Endothelial cell of umbilical vein (primary cell): ENCODE measurements around the gene KIAA0753. TPM values are rescaled to one million over a fixed set of nuclear protein-coding genes. Genes with fewer than 3 reads are reported as not detected.

ENCODE experiments used
- BruUV-seq: library from RNA; stranded (reverse); fragments of 400-500 nt; replicated peaks from 2 replicates; lab custom pipeline; 2021; lab: Mats Ljungman, UMichigan
- CTCF ChIA-PET: fragments of 300-600, 350-600 bp; sonication (Branson Sonifier 250); formaldehyde crosslinking; loops from one replicate; lab custom pipeline; 2021; ENCODE audit warnings: antibody characterized with exemption, inconsistent platforms; lab: Charles Lee
- POLR2A ChIA-PET: fragments of 300-600, 350-600 bp; sonication (Branson Sonifier 250); formaldehyde crosslinking; loops from one replicate; lab custom pipeline; 2021; ENCODE audit warnings: antibody characterized with exemption, inconsistent platforms; lab: Charles Lee
- DNase-seq: peaks from one replicate; pipeline ENCODE4 v3.0.0-alpha.2; 2011; ENCODE audit warnings: low read depth, low spot score
- FAIRE-seq: peaks from 2 replicates; lab custom pipeline; 2011; peaks lifted over from hg19 to GRCh38; lab: Jason Lieb, UNC
- H2AFZ ChIP-seq: 2 replicates; pipeline ENCODE4 v1.6.0; 2012; ENCODE audit warnings: low read depth, low read length, control low read depth, inconsistent platforms
- H3K27ac ChIP-seq: 2 replicates; pipeline ENCODE4 v1.5.1; 2011; ENCODE audit warnings: low read depth, mild to moderate bottlenecking, control low read depth, low read length, moderate library complexity; ENCODE audit not compliant: insufficient read depth
- H3K27me3 ChIP-seq, 2 experiments: 2 replicates each; pipeline versions ENCODE4 v1.6.0 to v1.6.1; 2011; ENCODE audit warnings: low read length in 2 of 2, mixed read lengths in 1 of 2; ENCODE audit not compliant: control insufficient read depth in 2 of 2, insufficient read depth in 2 of 2
- H3K36me3 ChIP-seq, 2 experiments: 2 replicates in 1 of 2; 3 replicates in 1 of 2; pipeline ENCODE4 v1.5.1; 2011; ENCODE audit warnings: low read length in 2 of 2, mild to moderate bottlenecking in 1 of 2, moderate library complexity in 1 of 2; ENCODE audit not compliant: control insufficient read depth in 2 of 2, insufficient read depth in 2 of 2; ENCODE audit errors: extremely low read depth in 1 of 2
- H3K4me1 ChIP-seq: 3 replicates; pipeline ENCODE4 v1.5.1; 2011; ENCODE audit warnings: mild to moderate bottlenecking, low read length; ENCODE audit not compliant: control insufficient read depth, insufficient read depth; ENCODE audit errors: extremely low read depth
- H3K4me2 ChIP-seq: 2 replicates; pipeline ENCODE4 v1.6.1; 2011; ENCODE audit warnings: low read length, control low read depth, mixed read lengths; ENCODE audit not compliant: insufficient read depth
- H3K4me3 ChIP-seq, 3 experiments: fragments of 200-600 bp in 1 of 3; sonication (generic), shearing (Covaris generic) in 1 of 3; replicated peaks in 1 of 3; 2 replicates each; pipeline ENCODE4 v1.5.1; 2011 to 2016; ENCODE audit warnings: control low read depth in 3 of 3, low read length in 3 of 3, mild to moderate bottlenecking in 2 of 3, inconsistent platforms in 1 of 3, low read depth in 1 of 3, moderate library complexity in 1 of 3; ENCODE audit not compliant: insufficient read depth in 1 of 3
- H3K79me2 ChIP-seq: 2 replicates; pipeline ENCODE4 v1.6.0; 2012; ENCODE audit warnings: low read length, inconsistent platforms; ENCODE audit not compliant: control insufficient read depth, insufficient read depth
- H3K9ac ChIP-seq: replicated peaks from 2 replicates; pipeline ENCODE3; 2011; ENCODE audit warnings: low read length, control low read depth; ENCODE audit not compliant: insufficient read depth; ENCODE audit errors: extremely low read depth
- H3K9me1 ChIP-seq: replicated peaks from 3 replicates; pipeline ENCODE4 v1.6.0; 2011; ENCODE audit warnings: mild to moderate bottlenecking, low read length; ENCODE audit not compliant: control insufficient read depth, insufficient read depth; ENCODE audit errors: extremely low read depth
- H3K9me3 ChIP-seq: replicated peaks from 2 replicates; pipeline ENCODE4 v1.5.1; 2012; ENCODE audit warnings: low read length, inconsistent platforms; ENCODE audit not compliant: control insufficient read depth, insufficient read depth
- H4K20me1 ChIP-seq: replicated peaks from 2 replicates; pipeline ENCODE3; 2011; ENCODE audit warnings: mild to moderate bottlenecking, low read length; ENCODE audit not compliant: control insufficient read depth, insufficient read depth; ENCODE audit errors: extremely low read depth
- EZH2 ChIP-seq: IDR thresholded peaks from 2 replicates; pipeline ENCODE4 v1.6.1; 2012; ENCODE audit warnings: borderline replicate concordance, low read depth, mild to moderate bottlenecking, moderate library complexity, low read length, inconsistent platforms; ENCODE audit not compliant: severe bottlenecking
- FOS ChIP-seq: IDR thresholded peaks from 2 replicates; pipeline ENCODE4 v1.6.1; 2011; ENCODE audit warnings: mild to moderate bottlenecking, low read length, moderate library complexity, borderline replicate concordance; ENCODE audit not compliant: insufficient read depth
- GATA2 ChIP-seq: IDR thresholded peaks from 2 replicates; pipeline ENCODE4 v1.7.0; 2011; ENCODE audit warnings: low read depth, mild to moderate bottlenecking, moderate library complexity, mixed read lengths, low read length; ENCODE audit not compliant: insufficient read length, insufficient read depth
- JUN ChIP-seq: IDR thresholded peaks from 2 replicates; pipeline ENCODE4 v1.6.1; 2011; ENCODE audit warnings: borderline replicate concordance, low read depth; ENCODE audit not compliant: insufficient read length, insufficient read depth
- MYC ChIP-seq: IDR thresholded peaks from one replicate; pipeline ENCODE4 v1.6.1; 2011; ENCODE audit warnings: mild to moderate bottlenecking, low read depth, low read length
- POLR2A ChIP-seq: IDR thresholded peaks from 2 replicates; pipeline ENCODE4 v1.6.1; 2012; ENCODE audit warnings: low read depth, mild to moderate bottlenecking, control low read depth, low read length
- POLR2AphosphoS5 ChIP-seq: IDR thresholded peaks from 2 replicates; pipeline ENCODE4 v1.6.1; 2012; ENCODE audit warnings: low read depth, mild to moderate bottlenecking, control low read depth, low read length, moderate library complexity; ENCODE audit not compliant: insufficient read depth
- dilution Hi-C: fragments of 300-500 bp; cut with MboI; formaldehyde crosslinking; loops from one replicate; pipeline ENCODE4 v1.15.0; 2019; ENCODE audit warnings: low sequenced_read_pairs; ENCODE audit not compliant: extremely low pct_ligation_motif_present
- intact Hi-C: fragments of 100-400 bp; cut with micrococcal nuclease; formaldehyde crosslinking; loops from one replicate; pipeline ENCODE4 v1.10.0; 2022
- polyA plus RNA-seq, 4 experiments: library from polyadenylated mRNA; depleted of rRNA in 3 of 4; stranded (reverse) in 3 of 4; unstranded in 1 of 4; fragments of >200 nt; gene quantifications; 2 replicates each; pipeline versions ENCODE4 v1.2.1 to v1.2.3, GENCODE V29; 2011 to 2012; ENCODE audit warnings: missing spikeins in 1 of 4
- total RNA-seq: library from RNA; stranded (reverse); gene quantifications from 2 replicates; pipeline ENCODE4 v1.2.3, GENCODE V29; 2021
- TF ChIP-seq, protein P1 (sequence below): IDR thresholded peaks from 2 replicates; pipeline ENCODE4 v1.6.1; 2011; ENCODE audit not compliant: insufficient read depth, insufficient read length
- TF ChIP-seq, protein P2 (sequence below), 2 donors: IDR thresholded peaks; 1 replicate in 1 of 2; 2 replicates in 1 of 2; pipeline ENCODE4 v1.5.1; 2011; ENCODE audit warnings: low read length in 2 of 2, mild to moderate bottlenecking in 2 of 2, moderate library complexity in 2 of 2, control low read depth in 1 of 2, inconsistent platforms in 1 of 2, low read depth in 1 of 2; ENCODE audit not compliant: insufficient read depth in 1 of 2; ENCODE audit errors: extremely low read depth in 1 of 2

The KIAA0753 gene
- total and polyA plus RNA-seq, 2 donors (not counting 3 experiments of a cell fraction or from before 2014, with no cell fraction given) = 5.3 to 23.9 TPM

DNA sequence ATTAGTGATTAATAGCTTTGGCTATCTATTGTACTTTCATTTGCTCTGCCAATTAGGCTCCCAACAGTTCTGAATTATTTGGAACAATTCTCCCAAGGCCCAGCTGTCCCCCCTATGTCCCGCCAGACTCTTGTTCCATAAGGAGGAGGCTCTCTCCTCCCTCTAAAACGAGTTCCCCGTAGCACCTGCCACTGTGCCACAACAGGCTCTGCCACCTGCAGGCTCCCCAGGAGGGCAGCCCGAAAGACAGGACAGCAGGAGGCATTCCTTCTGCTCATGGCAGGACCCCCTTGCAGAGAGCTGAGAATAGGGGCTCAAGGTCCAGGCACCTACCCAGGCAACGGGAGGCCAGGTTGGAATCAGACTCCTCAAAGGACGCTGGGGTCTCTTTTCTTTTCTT lies 93.2 kb downstream of the KIAA0753 start:
- H3K27me3 ChIP-seq = no peaks in the 10 kb centered on the region
- no peak overlapping the region for H3K9ac ChIP-seq
- no peak overlapping the region for H3K4me3 ChIP-seq
- H3K9me3 ChIP-seq = no peaks in the 10 kb centered on the region
- H3K9me1 ChIP-seq = no peaks in the 10 kb centered on the region
- no peaks in the 10 kb centered on the region for H3K4me1 ChIP-seq
- no peak overlapping the region for H3K27ac ChIP-seq
- no peak overlapping the region for H2AFZ ChIP-seq
- H3K4me2 ChIP-seq = no peak overlapping the region
- H4K20me1 ChIP-seq = no peaks in the 10 kb centered on the region
- BruUV-seq = no TSS peak
- FAIRE-seq (no peak), DNase-seq (no peak)
- TF ChIP-seq POLR2AphosphoS5 (no peak), JUN (no peak), EZH2 (no peak), GATA2 (no peak), POLR2A (no peak), MYC (no peak)
- TF ChIP-seq, protein P1, sequence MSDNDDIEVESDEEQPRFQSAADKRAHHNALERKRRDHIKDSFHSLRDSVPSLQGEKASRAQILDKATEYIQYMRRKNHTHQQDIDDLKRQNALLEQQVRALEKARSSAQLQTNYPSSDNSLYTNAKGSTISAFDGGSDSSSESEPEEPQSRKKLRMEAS = no peak
- no peaks in the 10 kb centered on the region for H3K36me3 ChIP-seq
- no peaks in the 10 kb centered on the region for H3K79me2 ChIP-seq
- ChIA-PET POLR2A (no interaction called here), CTCF (interaction anchor here (0.9 to 1.2 kb wide), 2 partner anchors 11 to 13 kb away, joined by 3 read pairs; no protein-coding TSS in a partner anchor)
- dilution Hi-C loops = no loop called here
- intact Hi-C loops = no loop called here

DNA sequence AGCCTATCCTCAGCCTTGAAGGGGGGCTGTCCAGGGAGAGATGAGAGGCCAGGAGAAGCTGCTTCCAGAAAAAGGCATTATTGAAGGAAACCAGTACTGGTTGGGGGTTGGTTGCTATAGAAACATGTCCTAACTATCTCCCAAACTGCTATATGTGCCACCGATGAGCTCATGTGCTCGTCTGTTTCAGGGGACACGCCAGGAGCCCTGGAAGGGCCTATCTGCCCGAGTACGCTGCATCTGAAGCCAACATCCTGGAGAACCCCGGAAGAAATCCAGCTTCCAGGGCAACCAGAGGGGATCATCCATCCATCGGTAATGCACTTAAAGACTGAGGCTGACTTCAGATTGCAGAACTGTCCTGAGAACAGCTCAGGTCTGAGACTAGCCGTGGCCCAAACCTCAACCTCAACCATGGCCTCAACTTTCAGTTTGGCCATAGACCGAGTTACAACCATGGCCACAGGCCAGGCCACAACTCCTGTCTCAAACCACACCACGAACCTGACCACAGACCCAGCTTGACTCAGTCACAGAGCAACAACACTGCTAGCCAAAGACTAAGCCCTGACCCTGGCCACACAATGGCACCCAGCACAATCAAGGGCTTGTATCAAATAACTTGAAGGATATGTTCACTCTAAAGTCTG lies 94.3 kb downstream of the KIAA0753 start:
- intact Hi-C loops = no loop called here
- no TSS peak for BruUV-seq
- dilution Hi-C loops = no loop called here
- Histone ChIP-seq H3K79me2 (no peaks in the 10 kb centered on the region), H3K27me3 (no peaks in the 10 kb centered on the region), H3K9me1 (no peaks in the 10 kb centered on the region), H3K36me3 (no peaks in the 10 kb centered on the region), H3K9ac (no peak overlapping the region), H3K4me3 (no peak overlapping the region), H3K4me2 (no peak overlapping the region), H3K4me1 (no peaks in the 10 kb centered on the region), H2AFZ (no peak overlapping the region), H3K27ac (no peak overlapping the region), H4K20me1 (no peaks in the 10 kb centered on the region), H3K9me3 (no peaks in the 10 kb centered on the region)
- CTCF ChIA-PET = interaction anchor here (0.6 to 0.7 kb wide), 2 partner anchors 11 to 73 kb away, joined by 3 read pairs; no protein-coding TSS in a partner anchor
- TF ChIP-seq, protein P2, sequence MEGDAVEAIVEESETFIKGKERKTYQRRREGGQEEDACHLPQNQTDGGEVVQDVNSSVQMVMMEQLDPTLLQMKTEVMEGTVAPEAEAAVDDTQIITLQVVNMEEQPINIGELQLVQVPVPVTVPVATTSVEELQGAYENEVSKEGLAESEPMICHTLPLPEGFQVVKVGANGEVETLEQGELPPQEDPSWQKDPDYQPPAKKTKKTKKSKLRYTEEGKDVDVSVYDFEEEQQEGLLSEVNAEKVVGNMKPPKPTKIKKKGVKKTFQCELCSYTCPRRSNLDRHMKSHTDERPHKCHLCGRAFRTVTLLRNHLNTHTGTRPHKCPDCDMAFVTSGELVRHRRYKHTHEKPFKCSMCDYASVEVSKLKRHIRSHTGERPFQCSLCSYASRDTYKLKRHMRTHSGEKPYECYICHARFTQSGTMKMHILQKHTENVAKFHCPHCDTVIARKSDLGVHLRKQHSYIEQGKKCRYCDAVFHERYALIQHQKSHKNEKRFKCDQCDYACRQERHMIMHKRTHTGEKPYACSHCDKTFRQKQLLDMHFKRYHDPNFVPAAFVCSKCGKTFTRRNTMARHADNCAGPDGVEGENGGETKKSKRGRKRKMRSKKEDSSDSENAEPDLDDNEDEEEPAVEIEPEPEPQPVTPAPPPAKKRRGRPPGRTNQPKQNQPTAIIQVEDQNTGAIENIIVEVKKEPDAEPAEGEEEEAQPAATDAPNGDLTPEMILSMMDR (IDR thresholded peaks at IDR 0.05; ENCODE audit: extremely low read depth in 1 of 2, insufficient read depth in 1 of 2, low read depth in 1 of 2, low read length in 2 of 2) = no peak
- TF ChIP-seq MYC (no peak), JUN (no peak), GATA2 (no peak), POLR2A (no peak), FOS (no peak), EZH2 (no peak), POLR2AphosphoS5 (no peak)
- TF ChIP-seq, protein P1 = no peak
- no peak for FAIRE-seq
- no peak for DNase-seq
- POLR2A ChIA-PET = no interaction called here
